Head of caudate nucleus (tissue), 42 donors: ENCODE data around the gene SAMSN1.
A peak's percentile ranks its signal among the peaks of the same experiment; 100 is the strongest.

Source experiments
- DNase-seq, 42 donors: peaks; one replicate each; pipeline versions ENCODE4 v3.0.0 to v3.0.0-alpha.2; 2020 to 2021; ENCODE audit warnings: mixed read lengths in 7 of 42
- intact Hi-C: fragments of 100-400 bp; cut with DNase I; formaldehyde crosslinking; loops from one replicate; pipeline ENCODE4 v1.15.0; 2022

Gene SAMSN1

DNA sequence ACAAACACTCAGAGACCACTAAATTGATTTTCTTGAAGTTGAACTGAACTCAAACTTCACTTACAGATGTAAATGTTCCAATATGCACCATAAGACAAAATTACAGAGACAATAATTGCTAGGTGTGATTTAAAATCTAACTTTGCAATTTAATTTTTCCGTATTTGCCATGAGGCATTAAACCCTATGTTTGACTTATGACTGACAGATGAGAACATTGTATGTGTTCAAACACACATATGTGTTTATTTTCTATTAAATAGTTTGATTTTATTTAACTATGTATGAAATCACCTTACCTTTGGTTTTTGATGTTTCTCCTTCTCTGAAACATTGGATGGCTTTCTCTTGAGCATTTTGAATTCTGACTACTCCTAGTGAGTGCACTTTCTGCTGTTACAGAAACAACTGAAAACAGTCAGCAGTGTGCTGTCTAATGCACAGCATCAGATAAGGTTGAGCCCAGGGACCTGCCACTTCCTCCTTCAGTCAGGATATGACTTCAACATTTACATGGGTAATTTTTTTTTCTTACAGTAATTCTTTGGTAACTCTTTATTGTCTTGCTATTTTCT is at the start of gene SAMSN1:
Gene SAMSN1, minus strand, starts transcription at position 410 of the 575 bp plus-strand sequence. Its CDS starts 54 bp downstream, at position 356.
- peak in 2 of 42 donors; percentile 23 to 28 for DNase-seq
- intact Hi-C loops = no loop called here

DNA sequence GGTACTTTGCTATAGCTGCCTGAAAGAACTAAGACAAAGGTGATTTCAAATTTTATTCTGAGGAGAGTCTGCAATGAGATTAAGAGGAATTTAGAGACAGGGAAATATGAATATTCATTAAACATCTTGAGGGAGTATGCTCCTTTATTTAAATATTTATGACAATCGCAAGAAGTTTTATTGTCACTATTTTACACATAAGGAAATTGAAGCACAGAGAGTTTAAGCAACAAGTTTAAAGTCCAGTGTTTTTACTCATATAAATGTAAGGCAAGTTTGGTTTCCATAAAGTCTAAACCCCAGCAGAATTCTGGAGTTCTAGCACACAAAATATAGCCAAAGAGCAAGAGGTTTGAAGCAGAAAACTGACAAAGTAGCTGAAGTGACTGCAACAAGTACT is 49.3 kb upstream of the SAMSN1 start:
- DNase-seq = no peak
- intact Hi-C loops = no loop called here

DNA sequence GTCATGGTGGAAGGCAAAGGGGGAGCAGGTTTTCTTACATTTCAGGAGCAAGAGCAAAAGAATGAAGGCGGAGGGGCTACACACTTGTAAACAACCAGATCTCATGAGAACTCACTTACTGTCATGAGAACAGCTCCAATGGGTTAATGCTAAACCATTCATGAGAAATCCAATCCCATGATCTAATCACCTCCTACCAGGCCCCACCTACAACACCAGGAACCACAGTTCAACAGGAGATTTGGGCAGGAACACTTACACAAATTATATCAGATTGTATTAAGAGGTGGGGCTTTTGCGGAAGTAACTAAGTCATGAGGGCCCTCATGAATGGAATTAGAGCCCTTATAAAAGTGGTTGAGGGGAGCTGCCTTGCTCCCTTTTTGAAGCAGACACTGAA is 48.9 kb upstream of the SAMSN1 start:
- intact Hi-C loops = no loop called here
- no peak for DNase-seq

DNA sequence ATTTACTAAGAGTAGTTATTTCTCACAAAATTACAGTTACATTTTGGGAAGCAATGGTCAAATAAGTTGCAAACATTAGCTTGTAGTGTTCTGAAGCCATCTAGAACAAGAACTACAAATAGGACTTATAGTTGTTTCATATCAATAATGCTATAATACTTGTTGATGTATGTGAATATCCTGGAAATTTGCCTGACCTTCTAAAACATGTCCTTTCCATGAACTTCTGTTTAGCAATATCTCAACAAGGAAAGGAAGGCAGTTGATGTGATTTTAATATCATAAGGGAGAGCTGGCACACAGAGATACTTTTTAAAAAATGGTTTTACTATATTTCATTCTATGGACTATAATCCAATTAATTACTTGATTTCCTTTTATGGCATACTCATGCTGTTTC is 47.1 kb upstream of the SAMSN1 start:
- DNase-seq = no peak
- intact Hi-C loops = no loop called here

DNA sequence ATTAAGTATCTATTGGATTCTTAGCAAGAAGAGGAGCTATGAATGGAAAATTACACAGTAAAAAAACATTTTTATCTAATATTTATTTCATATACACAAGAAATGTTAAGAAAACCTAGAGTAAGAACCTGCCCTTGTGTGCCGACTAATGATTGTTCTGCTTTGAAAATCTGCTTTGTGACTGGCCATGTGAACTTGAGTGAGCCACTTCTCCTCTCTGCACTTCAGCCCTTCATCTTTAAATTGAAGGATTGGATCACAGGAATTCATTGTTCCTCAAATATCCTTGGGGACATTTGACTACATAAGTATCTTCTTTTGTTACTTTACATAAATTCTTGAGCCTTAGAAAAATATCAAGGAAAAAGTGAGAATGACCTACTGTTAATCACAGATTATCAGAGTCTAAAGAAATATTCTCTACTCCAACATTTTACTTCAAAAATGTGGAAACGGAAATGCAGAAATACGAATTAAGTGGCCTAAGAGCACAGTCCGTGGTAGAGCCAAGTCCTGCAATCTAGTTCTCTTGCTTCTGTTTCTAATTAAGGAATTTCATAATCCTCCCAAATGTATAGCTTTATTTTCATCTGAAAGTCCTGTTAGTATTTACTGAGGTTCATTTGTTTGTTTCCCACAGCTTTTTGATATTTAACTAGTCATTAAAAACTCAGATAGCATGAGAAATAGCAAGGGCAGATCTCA is 46.3 kb upstream of the SAMSN1 start:
- DNase-seq = no peak
- intact Hi-C loops = no loop called here

DNA sequence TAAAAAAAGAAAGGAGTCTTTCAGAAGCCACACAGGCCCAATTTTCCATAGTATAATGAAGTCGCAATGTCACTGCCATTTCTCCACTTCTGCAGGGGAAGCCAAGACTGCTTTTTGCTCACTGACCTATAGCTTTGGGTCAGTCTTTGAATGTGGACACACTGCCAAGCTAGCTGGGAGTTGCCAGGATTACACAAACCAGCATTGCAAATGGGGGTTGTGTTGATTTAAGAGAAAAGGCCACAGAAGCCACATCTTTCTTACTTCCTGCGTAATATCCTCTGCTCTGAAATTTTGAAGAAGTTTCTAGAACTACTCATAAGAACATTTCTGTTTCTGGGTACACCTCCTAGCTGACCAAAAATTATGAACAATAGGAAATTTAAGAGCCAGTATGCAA is 45.8 kb upstream of the SAMSN1 start:
- DNase-seq = peak in 12 of 42 donors; percentile 2 to 41 (median 13)

DNA sequence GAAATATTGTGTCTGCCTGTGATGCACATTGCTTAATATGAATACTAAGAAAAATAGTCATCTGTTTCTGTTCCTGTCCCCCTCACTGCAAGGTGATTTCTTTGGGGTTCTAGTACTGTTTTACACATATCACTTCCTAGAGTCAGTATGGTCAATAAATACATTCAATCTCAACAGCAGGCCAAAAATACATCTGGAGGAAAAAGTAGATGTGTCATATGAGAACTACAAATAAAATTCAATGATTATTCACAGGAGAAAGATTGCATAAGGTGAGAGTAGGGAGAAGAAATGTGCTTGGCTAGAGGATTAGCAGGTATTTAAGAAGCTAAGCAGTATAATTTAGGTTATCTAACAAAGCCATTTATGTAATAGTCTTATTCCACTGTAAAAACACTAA is 45.3 kb upstream of the SAMSN1 start:
- intact Hi-C loops = no loop called here
- DNase-seq = no peak

More for the DNA sequence above, 45.8 kb upstream of the SAMSN1 start:
- intact Hi-C loops = no loop called here

DNA sequence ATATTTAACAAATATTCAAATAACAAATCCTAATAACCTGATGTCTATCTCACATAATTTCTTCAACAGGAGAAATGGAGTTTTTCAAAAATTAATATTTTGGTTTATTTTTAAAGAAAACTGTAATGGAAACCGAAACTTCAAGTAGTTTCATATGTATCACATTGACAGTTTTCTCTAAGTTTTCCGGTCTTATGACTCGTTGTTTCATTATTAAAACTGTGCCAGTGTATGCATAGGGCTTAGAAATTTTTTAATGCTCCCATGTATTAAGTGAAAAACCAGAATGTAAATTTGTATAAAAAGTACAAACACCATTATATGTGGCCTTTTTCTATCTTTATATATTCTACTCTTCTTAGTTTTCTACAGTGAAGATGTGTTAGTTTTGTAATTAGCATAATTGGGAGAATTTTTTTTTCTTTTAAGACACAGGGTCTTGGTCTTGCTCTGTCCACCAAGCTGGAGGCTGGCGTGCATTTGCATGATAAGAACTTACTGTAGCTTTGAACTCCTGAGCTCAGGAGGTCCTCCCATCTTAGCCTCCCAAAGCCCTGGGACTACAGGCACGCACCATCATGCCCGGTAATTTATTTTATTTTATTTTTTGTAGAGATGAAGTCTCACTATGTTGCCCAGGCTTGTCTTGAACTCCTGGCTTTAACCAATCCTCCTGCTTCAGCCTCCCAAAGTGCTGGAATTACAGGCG is 43.9 kb upstream of the SAMSN1 start:
- intact Hi-C loops = no loop called here

DNA sequence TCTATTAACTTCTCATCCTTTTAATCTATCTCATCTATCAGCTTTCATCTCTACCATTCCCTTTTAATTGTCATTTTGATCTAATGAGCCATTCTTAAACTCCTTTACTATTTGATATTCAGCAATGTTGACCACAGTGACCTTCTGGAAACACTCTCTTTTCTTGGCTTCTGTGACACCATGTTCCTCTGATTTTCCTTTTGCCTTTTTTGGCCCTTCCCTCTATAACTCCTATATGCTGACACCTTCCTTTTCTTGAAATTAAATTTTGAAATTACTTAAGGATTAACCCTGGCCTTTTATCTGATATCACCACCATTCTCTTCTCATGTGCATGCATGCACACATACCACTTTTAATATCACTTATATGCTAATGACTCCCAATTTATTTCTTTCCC is 41.2 kb upstream of the SAMSN1 start:
- no peak for DNase-seq
- intact Hi-C loops = no loop called here

More for the DNA sequence above, 43.9 kb upstream of the SAMSN1 start:
- DNase-seq = no peak

DNA sequence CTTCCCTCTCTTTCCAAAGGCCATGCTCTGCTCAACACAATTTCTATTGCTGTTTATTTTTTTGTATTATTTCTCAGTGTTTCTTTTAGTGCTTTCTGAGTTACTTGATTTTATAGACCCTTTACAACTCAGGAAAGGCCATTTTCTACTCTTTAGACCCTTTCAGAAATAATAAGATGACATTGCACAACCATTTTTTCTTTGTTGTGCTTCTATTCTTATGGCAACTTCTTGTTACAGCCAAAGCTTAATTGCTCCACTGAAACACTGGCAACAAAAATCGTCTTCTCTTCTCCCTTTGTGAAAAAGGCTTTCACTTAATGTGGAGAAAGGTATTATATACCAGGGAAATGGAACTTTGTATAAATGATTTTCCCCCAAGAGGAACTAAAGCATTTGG is 39.0 kb upstream of the SAMSN1 start:
- intact Hi-C loops = no loop called here
- no peak for DNase-seq

DNA sequence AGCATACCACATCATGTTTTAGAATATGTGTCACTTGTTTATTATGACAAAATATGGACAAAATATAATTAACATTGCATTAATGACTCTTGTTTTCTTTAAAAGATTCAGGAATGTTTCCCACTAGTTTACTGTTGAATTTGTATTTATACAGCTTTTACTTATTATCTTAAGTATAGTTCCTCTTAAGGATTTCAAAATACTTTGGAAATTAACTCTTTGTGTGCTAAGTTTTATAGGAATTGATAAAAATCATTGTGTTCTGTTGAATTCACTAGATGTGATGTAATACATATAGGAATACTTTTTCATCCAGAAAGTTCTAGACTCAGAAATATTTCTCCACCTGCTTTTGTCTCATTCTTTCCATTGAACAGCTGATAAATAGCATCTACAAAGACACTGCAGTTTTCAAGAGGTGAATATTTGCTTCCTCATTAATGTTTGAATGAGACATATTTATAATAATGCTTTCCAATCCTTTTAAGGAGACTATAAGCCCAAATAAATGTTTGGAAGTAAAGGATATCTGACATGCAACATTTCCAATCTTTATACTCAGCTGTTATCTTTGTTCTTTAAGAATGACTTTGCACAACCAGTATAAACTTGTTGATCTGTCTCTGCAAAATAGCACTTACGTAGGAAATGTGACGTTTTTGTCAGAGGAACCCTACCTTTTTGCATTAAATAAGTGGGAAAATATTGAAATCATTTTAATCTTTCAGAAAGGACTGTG is 38.4 kb upstream of the SAMSN1 start:
- no peak for DNase-seq
- intact Hi-C loops = no loop called here

DNA sequence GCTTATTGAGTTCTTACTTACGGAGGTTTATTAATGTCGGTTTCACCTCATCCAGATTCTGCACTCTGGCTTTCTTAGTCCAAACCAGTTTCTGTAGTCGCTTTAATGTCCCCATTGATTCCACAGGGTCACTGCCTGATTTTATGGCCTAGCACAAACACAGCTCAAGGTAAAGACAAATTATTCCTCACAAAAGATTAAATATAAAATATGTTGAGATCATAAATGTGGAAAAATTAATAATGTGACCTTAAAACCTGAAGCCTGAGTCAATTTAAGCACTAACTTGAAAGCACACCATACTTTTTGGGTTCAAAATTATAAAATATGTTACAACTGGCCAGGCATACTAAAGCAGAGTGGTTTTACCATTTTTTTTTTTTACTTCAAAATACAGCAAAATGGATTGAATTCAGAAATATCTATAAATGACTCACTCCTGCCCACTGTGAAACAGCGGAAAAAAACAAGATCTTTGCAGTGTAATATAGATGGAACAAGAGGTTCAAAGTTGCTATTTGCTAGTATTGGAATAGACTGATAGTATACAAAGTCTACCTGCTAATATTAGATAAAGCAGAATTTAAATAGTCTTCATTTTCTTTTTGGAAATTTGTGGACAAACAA is 37.6 kb upstream of the SAMSN1 start:
- no peak for DNase-seq
- intact Hi-C loops = no loop called here

DNA sequence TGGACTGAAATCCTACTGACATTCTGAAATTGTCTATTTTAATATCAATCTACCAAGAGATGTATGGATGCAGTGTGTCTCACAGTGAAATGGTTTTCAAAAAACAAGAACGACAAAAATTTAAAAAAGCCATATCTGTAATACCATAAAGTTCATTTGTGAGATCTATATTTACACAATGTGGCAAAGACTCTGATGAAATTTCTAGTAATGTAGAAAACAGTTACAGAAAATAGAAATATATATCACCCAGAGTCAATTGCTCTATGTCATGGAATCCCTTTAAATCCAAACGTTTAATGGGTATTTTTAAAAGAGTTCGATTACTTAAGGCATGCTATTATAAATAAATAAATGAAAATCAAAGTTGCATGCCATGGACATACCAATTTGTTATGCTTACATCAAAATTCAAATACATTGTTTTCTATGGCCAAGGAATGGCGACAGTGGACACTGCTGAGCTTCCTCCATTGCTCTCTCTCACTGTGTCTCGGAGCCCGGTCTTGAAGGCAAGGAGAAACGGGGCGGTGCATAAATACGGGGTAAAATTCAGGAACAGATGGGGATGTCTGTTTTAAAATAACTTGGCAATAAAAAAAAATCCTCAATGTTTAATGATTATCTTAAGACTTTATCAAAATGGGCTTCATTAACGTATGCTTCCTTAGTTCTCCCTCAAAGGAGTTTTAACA is 37.0 kb upstream of the SAMSN1 start:
- intact Hi-C loops = no loop called here
- DNase-seq = no peak

DNA sequence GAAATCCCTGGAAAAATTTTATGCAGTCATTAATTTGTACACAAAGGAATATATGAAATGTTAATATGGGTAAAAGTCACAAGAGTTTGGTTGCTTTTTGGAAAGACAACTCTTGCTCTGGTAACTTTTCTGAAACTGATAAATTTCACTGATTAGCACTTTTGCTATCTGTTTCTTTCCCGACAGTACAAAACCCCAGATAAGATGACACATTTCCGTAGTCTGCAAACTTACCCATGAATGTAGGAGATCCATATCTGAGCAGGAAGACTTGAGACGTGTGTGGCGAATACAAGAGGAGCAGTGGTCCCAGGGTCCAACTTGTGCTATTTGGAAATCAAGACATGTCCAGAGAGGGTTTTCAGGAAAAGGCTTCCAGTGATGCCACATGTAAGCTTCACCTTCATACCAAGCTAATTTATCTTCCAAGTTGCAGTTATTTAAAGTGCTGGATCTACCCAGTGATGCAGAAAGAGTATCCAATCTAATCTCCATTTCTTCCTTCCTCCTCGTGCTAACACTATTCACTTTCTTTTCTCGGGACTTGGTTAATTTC is 35.9 kb upstream of the SAMSN1 start:
- no peak for DNase-seq
- intact Hi-C loops = no loop called here

DNA sequence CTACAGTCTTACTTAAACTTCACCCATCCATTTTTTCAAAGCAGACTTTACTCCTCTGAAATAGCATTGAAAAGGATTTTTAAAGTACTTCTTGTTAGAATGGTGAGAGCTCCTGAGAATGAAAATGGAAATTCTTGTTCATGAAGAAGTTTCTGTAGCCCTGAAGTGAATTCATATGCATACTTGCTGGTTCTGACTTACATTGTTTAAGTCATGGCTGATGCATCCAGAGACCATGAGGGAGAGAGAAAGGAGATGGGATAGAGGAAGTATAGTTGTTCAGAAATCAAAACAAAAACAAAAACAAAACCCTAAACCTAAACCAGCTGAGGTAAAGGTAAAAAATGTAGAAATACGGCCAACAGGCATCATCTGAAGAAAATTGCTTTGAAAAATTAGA is 27.1 kb upstream of the SAMSN1 start:
- intact Hi-C loops = no loop called here
- DNase-seq = no peak

DNA sequence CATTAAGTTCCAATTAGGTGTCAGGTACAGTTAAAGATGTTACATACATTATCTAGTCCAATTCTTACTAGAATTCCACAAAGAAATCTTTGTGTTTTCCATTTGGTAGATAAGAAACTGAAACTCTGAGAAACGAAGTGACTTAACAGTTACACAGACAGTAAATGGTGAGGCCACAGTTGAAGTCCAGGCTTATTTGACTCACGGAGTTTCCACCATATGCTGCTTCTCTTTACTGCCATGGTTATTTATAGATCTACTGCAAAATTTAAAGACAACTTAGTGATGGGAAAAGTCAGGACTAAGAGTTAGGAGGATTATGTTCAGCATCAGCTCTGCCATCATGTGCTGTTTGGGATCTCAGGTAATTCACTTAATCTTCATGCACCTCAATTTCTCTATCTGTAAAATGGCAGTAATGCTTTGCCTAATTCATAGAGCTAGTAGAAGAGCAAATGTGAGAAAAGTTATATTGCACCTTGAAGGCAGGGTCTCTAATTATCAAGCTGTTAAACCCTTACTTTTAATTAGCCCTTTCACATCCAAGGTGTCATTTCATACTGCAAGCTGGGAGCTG is 26.2 kb upstream of the SAMSN1 start:
- DNase-seq = no peak
- intact Hi-C loops = no loop called here

DNA sequence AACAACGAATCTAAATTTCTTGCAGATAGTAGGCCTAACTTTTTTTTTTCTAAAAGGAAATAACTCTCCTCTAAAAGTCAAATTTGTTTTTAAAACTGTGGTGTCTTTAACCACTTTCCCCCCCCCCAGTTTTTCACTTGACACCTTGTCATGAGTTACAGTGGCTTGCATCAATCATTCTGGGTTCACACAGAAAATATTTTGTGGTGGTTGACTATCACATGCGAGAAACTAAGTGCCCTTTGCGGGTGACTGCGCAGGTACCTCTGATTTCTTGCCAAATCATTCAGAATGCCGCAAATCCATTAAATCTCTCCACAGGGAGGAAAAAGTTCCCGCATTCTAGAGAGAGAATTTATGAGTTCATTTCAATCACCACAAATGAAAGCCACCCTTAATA is 23.8 kb upstream of the SAMSN1 start:
- intact Hi-C loops = no loop called here
- DNase-seq = no peak

DNA sequence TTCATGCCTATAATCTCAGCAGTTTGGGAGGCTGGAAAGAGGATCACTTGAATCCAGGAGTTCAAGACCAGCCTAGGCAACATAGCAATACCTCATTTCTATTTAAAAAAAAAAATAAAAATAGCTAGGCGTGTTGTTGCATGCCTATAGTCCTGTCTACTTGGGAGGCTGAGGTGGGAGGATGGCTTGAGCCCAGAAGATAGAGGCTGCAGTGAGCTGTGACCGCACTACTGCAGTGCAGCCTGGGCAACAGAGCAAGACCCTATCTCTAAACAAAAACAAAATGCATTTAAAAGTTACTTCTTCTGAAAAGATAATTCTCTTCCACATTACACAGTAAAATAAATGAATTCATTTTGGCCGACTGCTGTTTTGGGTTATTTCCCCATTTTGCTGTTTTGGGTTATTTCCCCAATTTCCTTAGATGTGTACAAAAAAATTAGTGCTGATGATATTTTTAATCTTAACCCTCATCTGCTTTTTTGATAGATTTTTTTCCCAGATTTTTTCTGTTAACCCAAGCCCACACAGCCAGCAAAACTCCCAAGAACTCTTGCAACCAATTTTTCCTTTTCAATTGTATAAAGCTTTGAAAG is 23.0 kb upstream of the SAMSN1 start:
- intact Hi-C loops = no loop called here

More for the DNA sequence above, 23.0 kb upstream of the SAMSN1 start:
- DNase-seq = no peak
